NCI-H82 (cell line): ENCODE results near the gene TTYH3.
"Not testable (repeated sequence)": the region's sequence is repeated elsewhere in the genome, so short reads cannot be mapped to it uniquely, and the experiment has no call there.

ENCODE experiments used
- DNase-seq: peaks from one replicate; lab custom pipeline; 2025; lab: John Stamatoyannopoulos, UW

The TTYH3 gene, protein sequence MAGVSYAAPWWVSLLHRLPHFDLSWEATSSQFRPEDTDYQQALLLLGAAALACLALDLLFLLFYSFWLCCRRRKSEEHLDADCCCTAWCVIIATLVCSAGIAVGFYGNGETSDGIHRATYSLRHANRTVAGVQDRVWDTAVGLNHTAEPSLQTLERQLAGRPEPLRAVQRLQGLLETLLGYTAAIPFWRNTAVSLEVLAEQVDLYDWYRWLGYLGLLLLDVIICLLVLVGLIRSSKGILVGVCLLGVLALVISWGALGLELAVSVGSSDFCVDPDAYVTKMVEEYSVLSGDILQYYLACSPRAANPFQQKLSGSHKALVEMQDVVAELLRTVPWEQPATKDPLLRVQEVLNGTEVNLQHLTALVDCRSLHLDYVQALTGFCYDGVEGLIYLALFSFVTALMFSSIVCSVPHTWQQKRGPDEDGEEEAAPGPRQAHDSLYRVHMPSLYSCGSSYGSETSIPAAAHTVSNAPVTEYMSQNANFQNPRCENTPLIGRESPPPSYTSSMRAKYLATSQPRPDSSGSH

DNA sequence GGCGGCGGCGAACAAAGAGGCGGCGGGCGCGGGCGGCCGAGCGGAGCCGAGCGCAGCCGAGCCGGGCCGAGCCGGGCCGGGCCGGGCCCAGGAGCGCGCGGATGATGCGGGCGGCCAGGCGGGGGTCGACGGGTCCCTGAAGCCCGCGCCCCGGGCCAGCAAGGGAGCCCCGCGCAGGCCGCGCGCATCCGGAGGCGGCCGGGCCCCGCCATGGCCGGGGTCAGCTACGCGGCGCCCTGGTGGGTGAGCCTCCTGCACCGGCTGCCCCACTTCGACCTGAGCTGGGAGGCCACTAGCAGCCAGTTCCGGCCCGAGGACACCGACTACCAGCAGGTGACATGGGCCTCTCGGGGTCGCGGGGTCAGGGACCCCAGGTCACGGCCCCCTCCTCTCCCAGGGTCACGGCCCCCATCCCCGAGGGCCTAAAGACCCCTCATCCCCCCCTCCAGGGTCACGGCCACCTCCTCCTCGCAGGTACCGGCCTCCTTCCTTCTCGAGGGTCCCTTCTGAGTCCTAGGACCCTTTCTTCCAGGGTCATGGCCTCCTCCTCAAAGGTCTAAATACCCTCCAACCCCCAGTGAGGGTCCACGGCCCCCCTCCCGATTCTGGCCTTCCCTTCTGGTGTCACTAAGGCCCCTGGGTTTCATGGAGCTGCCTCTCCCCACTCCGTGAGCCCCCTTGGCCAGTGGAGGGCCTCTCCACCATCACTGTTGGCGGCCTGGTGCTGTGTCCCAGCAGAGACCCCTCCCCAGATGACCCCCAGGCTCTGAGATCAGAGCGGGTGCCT, at the start of gene TTYH3:
Gene TTYH3 (plus strand): TSS at position 41 of the 787 bp plus-strand sequence. CDS start 170 bp downstream, at position 211.
- no peak for DNase-seq

DNA sequence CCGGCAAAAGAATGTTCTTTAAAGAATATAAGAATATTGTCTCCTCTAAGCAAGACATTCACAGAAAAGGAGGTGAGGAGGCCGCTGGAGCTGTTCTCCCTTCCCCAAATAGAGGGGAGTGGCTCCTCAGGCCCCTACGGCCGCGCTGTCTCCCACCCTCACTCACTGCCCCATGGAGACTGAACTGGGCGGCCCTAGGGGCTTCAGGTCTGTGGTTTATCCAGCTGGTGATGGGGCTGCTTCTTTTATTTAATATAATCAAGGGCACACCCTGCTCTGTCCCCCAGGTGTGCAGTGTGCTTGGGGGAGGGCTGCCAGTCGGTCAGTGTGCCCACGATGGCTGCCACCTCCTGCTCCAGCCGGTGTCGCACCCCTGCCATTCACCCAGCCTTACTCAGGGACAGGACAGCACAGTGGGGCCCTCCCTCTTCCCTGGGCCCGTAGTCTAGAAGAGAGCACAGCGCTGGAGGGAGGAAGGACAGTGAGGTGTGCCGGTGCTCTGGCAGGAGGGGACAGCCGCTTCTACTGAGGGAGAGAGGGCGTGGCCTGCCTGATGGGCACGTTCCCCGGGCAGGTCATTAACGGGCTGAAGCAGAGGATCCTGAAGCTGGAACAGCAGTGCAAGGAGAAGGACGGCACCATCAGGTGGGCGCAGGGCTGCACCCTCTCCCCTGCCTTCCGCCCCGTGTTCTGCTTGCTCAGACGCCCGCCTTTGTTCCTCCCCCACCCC, 49.6 kb upstream of the TTYH3 start:
- DNase-seq: no peak

DNA sequence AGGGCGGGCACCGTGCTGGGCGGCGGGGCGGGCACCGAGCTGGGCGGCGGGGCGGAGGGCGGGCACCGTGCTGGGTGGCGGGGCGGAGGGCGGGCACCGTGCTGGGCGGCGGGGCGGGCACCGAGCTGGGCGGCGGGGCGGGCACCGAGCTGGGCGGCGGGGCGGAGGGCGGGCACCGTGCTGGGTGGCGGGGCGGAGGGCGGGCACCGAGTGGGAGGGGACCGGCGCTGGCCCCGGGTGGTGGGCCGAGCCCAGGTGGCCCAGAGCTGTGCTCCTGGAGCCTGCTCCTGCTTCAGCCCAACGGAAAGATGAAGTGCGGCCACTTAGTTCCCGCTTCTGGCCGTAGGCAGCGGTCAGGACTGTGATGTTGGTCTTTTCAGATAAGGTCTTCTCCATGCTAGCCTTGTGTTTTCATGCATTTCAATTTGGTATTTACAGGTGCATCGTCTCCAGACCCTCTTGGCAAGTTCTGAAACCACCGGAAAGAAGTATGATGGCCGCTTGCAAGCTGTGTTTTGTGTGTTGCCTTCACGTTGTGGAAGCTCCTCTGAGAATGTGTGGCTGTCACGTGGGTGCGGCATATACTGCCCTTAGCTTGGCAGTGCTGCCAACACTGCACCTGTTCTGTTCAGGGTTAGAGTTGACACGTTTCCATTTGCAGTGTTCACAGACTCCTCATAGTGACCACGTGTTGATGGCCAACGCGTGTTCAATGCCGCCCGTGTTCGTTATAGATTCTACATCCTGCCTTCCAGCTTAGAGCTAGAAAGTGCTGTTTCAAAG, 47.8 kb upstream of the TTYH3 start:
- DNase-seq: no peak

DNA sequence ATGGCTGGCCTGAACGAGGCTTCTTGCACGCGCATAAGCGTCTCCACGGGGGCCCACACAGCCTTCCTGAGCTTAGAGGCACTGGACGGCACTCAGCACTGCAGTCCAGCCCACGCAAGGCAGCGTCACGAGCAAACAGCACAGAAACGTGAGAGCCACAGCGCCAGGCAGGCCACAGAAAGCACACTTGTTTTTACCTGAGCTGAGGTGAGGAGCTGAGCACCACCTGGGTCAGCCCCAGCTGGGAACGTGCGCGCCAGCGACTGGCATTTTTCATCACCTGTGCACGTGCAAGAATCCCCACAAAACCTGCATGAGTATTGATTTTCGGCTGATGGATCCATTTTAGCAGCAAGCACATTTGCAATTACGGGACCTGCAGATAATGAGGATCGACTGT, 46.3 kb upstream of the TTYH3 start:
- no peak for DNase-seq

DNA sequence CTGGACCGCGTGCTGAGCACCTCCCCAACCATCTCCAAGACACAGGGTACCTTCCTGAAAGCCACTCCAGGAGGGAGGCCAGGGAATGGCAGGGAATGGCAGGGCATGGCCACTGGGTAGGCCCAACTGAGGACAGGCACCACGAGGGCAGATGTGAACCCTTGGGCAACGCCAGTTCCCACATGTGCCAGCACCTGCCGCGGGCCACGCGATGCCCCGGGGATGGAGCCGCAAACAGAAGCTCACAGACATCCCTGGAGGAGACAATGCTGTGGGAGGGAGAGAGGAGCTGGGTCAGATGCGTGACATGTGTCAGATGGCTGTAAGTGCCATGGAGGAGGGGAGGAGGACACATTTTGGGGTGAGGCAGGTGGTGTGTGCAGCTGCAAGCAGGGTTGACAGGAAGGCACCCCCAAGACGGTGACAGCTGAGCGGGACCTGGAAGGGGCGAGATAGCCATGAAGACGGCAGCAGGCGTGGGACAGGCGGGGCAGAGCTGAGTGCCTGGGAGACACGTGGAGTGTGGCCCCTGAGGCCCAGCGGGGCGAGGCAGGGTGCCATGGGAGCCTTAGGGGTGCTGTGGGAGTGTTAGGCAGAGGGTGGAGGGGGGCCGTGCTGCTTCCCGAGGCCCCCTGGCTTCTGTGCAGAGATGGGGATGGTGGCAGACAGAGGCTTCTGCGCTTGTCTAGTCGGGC, 45.3 kb upstream of the TTYH3 start:
- no peak for DNase-seq

DNA sequence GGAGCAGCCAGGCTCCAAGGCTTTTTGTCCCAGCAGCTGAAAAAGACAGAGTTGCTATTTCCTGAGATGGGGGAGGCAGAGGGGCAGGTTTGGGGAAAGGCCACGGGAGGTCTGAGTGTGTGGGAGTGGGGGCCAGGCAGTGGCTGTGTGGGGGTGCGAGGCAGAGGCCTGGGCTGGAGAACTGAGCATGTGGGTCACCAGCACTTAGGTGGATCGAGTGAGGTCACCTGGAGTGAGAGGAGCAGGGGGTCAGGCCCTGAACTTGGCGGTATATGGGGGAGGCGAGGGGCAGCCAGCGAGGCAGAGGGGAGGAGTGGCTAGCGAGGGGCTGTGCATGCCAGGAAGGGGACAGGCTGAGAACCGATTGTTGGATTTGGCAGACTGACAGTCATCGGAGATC, 44.7 kb upstream of the TTYH3 start:
- no peak for DNase-seq

DNA sequence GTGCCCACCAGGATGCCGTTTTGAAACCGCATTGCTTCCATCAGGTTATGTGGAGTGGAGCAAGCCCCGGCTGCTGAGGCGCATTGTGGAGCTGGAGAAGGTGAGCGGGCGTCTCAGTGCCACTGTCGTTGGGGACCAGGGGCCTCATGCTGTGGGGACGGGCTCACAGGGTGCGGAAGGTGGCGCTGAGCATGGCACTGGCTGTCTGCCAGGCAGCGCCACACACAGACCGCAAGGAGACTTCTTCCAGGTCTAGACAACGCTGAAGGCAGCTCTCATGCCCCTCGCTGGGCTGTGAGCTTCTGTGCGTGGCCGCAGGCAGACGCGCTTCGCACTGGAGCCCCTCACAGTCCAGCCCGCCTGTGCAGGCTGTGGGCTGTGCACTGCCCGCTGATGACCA, 44.0 kb upstream of the TTYH3 start:
- DNase-seq: no peak

DNA sequence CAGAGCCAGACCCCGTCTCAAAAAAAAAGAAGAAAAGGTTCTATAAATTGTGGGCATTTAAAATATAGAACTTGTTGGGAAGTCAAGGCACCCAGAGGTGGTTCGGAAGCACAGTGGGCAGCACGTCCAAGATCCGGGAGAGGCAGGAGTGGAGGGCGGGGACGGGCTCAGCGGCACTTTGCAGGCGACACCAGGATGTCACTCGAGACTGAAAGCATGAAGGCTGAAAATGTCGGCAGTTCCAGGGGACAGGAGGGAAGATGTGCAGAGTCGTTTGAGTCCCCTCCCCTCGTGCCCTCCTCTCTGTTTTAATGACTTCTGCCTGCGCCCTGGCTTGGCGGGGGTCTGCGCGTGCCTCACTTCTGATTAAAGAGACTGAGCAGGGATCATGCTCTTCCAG, 42.4 kb upstream of the TTYH3 start:
- DNase-seq: no peak

DNA sequence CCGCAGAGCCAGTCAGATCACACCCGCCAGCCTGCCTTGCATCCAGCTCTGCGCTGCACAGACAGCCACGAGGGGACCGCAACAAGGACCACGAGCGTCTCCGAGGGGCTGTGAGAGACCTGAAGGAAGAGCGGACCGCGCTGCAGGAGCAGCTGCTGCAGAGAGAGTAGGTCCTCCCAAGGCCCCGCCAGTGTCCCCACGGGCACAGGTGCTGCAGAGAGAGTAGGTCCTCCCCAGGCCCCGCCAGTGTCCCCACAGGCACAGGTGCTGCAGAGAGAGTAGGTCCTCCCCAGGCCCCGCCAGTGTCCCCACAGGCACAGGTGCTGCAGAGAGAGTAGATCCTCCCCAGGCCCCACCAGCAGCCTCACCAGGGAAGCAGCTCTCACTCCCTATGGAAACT, 41.8 kb upstream of the TTYH3 start:
- DNase-seq: not testable (repeated sequence)

DNA sequence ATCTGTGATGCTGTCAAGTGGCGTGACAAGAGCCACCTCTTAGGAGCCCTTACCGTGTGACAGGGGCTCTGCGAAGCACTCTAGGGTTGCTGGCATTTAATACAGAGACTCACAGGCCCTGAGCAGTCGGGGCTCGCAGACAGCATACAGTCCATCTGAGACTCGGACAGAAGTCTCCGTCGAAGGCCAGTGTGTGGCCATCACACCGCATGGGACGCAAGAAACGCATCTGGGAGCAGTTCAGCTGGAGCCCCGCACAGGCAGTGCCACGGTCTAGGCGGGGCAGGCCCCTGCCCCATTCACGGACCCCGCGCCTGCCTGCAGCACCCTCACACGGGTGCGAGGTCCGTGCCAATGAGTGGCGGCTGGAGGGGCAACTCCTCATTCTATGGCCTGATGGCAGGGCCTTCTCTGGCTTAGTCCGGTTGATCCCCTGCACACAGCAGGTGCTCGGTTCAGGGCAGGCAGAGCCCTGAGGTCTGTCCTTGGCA, 39.4 kb upstream of the TTYH3 start:
- no peak for DNase-seq

DNA sequence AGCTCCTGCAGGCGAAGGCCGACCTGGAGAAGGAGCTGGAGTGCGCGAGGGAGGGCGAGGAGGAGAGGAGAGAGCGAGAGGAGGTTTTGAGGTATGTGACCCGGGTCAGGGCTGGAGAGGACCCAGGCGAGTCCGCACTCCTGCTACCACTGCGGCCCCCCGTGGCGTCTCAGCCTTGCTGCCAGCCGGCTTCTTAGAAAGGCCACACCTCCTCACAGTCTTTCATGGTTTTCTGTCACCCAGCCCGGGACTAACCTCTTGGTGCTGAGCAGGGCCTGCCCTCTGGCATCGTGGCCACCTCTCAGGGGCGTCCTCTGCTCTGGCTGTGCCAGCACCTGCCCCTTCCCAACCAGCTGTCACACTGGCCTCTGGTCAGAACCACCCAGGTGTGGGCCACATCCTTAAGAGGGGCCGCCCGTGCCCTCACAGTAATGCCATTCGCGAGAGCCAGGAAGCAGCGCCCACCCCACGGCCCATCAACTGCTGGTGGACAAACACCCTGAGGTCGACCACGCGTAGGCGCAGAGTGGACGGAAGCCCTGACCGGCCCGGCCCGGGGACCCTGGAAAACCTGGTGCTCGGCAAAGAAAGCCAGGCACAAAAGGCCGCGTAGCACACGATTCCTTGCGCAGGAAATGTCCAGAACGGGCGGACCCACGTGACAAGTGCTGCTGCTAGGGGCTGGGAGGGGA, 38.6 kb upstream of the TTYH3 start:
- no peak for DNase-seq

DNA sequence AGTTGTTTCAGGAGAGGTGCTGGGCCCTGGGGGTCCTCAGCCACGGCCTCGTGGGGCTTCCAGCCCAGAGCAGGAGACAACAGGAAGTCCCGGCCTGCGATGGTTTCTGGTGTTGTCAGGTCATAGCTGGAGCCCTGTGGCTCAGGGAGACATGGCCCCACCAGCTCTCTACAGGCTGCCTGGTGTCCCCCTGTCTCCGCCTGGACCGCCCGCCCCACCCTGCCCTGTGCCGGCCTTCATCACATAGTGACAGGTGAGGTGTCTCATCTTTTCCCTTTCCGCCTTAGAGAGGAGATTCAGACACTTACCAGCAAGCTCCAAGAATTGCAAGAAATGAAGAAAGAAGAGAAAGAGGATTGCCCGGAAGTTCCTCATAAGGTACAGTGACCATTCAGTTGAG, 37.2 kb upstream of the TTYH3 start:
- no peak for DNase-seq

DNA sequence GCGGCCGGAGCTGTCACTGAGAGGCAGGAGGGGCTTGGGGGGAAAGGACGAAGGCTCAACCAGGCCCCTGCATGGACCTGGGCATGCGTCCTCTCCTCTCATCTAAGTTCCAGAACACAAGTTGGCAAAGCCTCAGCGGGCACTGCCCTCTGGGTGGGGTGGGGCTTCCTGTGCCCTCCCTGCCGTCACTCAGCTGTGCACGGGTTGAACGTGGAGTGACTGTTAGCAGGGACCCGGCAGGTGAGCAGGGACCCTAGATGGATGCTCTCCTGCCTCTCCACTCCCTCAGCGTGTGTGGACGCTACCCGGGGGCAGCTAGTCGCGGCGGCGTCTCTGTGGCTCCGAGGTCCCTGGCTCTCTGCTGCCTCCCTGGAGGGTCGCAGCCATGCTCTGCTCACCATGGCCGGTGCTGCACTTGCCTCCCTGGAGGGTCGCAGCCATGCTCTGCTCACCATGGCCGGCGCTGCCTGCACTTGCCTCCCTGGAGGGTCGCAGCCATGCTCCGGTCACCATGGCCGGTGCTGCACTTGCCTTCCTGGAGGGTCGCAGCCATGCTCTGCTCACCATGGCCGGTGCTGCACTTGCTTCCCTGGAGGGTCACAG, 36.4 kb upstream of the TTYH3 start:
- no peak for DNase-seq

DNA sequence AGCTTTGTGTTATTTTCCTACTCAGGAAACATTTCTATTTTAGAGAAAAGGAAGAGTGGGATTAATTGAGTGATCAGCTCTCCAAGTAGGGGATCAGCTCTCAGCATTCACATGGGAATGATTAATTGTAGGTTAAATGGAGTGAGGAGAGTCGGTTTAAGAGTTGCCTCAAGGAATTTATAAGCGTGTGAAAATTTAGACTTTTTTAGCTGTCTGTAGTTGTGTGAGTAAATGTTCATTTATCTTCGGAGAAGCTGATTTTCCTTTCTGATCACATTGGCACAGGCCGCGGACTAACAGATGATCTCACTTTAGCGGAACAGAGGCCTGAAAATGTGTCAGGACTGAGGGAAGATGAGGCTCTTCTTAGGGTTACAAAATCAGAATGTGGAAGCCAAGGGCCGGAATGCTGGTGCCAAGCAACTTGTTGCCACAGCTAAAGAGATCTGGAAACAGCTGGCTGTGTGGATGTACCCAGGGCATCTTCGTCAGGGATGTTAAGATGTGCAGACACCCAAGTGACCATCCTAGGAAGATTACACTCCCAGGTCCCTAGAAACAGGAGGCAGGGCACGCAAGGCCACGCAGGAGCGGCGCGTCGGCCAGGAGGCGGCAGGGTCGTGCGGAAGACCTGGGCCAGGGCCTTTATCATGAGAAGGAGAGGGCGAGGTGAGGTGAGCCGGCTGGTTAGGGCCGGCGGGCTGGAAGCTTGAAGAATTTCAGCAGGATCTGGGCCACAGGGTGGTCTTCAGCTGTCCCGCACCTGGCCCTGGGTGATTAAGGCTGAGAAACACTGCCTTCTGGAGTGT, 35.1 kb upstream of the TTYH3 start:
- DNase-seq: no peak

DNA sequence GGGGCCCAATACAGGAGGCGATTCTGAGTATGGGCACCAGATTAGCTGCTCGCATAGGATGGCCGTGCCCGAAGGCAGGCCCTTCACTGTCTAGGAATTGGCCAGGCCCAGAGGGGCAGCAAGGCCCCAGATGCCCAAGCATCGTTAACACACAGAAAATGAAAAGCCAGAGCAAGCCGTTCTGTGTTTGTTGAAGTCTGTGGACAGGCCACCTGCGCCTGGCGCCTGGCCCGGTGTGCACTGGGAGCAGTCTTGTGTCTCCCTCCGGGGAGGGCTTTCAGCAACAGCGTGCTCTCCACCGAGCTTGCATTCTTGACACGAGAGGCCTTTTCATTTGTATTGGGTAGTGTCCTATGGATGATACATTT, 34.5 kb upstream of the TTYH3 start:
- no peak for DNase-seq

DNA sequence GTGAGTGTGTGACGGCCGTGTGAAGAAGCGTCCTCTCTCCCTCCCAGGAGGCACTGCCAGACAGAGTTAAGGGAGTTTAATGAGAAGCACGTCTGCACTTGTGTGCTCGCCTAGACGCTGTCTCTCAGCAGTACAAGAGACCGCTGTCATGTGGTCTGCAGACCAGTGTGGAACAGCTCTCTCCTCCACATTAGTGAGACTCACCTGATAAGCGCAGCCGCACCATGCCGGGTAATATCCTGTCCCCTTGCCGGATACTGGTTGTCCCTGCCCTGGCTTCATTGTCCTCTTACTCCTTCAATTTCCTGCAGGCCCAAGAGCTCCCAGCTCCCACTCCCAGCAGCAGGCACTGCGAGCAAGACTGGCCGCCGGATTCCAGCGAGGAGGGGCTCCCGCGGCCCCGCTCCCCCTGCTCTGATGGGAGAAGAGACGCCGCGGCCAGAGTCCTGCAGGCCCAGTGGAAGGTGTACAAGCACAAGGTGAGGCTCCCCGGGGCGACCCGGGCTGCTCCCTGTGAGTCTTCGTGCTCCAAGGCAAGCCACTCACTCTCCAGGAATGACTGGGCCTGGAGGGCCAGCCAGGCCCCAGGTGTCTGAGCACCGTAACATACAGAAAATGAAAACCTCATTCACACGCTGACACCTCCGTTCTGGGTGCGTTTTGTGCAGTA, 33.5 kb upstream of the TTYH3 start:
- DNase-seq: no peak

DNA sequence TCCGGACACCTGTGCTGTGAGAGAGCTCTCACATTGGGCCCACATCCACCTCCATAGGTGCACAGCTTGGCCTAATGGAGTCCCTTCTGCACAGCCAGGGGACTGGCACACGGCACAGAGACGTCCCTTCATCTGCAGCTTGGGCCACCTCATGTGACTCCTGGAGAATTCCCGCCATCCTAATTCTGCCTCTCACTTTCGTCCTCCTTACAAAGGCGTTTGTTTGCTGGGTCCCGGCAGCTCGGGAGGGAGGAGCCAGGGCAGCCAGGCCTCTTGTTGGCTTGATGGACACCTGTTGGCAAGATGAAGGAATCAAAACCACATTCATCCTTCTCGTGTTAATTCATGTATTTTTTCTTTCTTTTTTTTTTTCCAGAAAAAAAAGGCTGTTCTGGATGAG, 30.7 kb upstream of the TTYH3 start:
- DNase-seq: no peak

DNA sequence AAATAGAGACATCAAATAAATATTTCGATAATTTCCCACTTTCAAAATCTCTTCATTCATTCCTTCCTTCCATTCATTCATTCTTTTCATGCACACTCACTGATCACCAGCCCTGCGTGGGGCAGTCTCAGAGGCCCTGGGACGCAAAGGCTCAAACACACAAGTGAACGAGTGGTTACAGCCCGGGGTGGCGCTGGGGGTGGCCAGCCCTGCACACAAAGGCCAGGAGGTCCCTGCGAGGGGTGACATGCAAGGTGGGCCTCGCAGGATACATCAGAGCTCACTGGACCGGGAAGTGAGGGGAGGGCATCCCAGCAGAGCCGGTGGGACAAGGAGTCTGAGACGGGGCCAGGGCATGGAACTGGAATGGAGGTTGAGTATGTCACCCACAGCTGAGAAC, 29.9 kb upstream of the TTYH3 start:
- DNase-seq: no peak
